NT2/D1 (cell line): ENCODE measurements around the gene TMEM258.
A peak's percentile ranks its signal among the peaks of the same experiment; 100 is the strongest.

Source experiments
- DNase-seq: peaks from one replicate; pipeline ENCODE4 v3.0.0-alpha.2; 2011; ENCODE audit warnings: low read depth, low spot score
- H3K27me3 ChIP-seq: 2 replicates; pipeline ENCODE4 v1.6.0; 2011; ENCODE audit warnings: mild to moderate bottlenecking; ENCODE audit not compliant: insufficient read length, insufficient read depth
- H3K36me3 ChIP-seq: 2 replicates; pipeline ENCODE4 v1.6.1; 2011; ENCODE audit warnings: mild to moderate bottlenecking, low read length, mixed read lengths; ENCODE audit not compliant: insufficient read depth, insufficient read length
- H3K4me1 ChIP-seq: 2 replicates; pipeline ENCODE4 v1.5.1; 2011; ENCODE audit not compliant: insufficient read depth, insufficient read length
- H3K4me3 ChIP-seq: 2 replicates; pipeline ENCODE4 v1.5.1; 2011; ENCODE audit warnings: low read depth; ENCODE audit not compliant: insufficient read length
- H3K9ac ChIP-seq: 2 replicates; pipeline ENCODE4 v1.6.0; 2011; ENCODE audit warnings: low read depth; ENCODE audit not compliant: insufficient read length
- H3K9me3 ChIP-seq: 2 replicates; pipeline ENCODE4 v1.5.1; 2011; ENCODE audit warnings: mild to moderate bottlenecking, low read length; ENCODE audit not compliant: insufficient read depth
- SUZ12 ChIP-seq: IDR thresholded peaks from 2 replicates; pipeline ENCODE4 v1.6.1; 2011; ENCODE audit not compliant: insufficient read length, insufficient read depth; ENCODE audit errors: extremely low read depth
- YY1 ChIP-seq: IDR thresholded peaks from 2 replicates; pipeline ENCODE4 v1.6.1; 2011; ENCODE audit not compliant: insufficient read length, insufficient read depth
- ZNF274 ChIP-seq: IDR thresholded peaks from 2 replicates; pipeline ENCODE4 v1.6.1; 2011; ENCODE audit warnings: mild to moderate bottlenecking, low read depth, low read length

TMEM258 gene

DNA sequence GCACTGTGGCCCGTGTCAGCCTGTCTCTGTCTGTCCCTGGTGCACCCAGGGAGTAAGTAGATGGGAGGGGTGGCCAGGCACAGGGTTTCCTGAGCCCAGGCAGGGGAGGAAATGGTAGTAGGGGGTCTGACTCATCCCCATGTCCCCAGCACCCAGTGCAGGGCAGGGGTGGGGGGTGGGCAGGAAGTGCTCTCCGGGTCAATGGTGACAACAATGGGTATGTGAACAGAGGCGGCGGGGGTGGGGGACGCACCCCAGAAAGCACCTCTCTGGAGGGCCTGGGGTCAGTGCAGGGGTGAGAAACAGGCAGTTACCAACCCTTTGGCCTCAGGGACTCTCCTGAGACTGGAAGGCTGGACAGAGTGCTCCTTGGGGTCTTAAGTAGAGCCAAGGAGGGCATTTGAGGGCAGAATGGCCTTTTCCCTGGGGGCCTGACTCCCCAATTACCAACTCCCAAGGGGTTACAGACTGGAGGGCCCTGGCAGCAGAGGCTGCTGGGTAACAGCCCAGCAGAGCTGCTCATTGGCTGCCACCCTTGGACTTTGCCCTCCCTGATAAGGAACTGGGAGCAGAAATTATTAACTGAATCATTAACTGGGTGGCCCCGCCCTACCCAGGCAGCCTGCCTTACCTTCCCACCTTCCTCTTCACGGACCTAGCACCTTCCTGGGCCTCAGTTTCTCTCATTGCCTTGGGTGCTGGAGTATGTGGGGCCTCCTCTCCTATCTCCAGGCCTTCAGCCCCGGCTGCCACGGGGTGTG is 35.8 kb downstream of the TMEM258 start:
- peaks cover 64% of the 10 kb centered on the region for H3K4me1 ChIP-seq
- no peak overlapping the region for H3K4me3 ChIP-seq
- no peaks in the 10 kb centered on the region for H3K9me3 ChIP-seq
- no peak overlapping the region for H3K9ac ChIP-seq
- TF ChIP-seq ZNF274 (no peak), SUZ12 (no peak), YY1 (no peak)
- no peak for DNase-seq
- H3K36me3 ChIP-seq = peaks cover 23% of the 10 kb centered on the region
- peaks cover 16% of the 10 kb centered on the region for H3K27me3 ChIP-seq

DNA sequence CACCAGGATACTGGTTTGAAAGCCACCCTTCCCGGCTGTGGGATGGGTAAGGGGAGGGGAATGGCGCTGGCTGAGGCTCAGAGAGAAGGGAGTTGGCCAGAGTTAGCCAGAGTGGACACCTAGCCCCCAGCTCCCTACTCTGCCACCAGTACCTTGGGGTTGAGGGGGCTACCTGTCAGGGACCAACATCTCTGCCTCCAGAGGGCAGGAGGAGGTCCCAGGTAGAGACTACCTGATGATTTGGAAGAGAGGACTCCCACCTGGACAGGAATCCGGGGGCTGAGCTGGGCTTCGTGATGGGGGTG is 36.3 kb downstream of the TMEM258 start:
- H3K36me3 ChIP-seq = peaks cover 23% of the 10 kb centered on the region
- peaks cover 17% of the 10 kb centered on the region for H3K27me3 ChIP-seq
- H3K4me1 ChIP-seq = peaks cover 61% of the 10 kb centered on the region
- TF ChIP-seq YY1 (no peak), SUZ12 (no peak), ZNF274 (no peak)
- H3K9ac ChIP-seq = no peak overlapping the region
- no peak overlapping the region for H3K4me3 ChIP-seq
- no peaks in the 10 kb centered on the region for H3K9me3 ChIP-seq
- DNase-seq = no peak

DNA sequence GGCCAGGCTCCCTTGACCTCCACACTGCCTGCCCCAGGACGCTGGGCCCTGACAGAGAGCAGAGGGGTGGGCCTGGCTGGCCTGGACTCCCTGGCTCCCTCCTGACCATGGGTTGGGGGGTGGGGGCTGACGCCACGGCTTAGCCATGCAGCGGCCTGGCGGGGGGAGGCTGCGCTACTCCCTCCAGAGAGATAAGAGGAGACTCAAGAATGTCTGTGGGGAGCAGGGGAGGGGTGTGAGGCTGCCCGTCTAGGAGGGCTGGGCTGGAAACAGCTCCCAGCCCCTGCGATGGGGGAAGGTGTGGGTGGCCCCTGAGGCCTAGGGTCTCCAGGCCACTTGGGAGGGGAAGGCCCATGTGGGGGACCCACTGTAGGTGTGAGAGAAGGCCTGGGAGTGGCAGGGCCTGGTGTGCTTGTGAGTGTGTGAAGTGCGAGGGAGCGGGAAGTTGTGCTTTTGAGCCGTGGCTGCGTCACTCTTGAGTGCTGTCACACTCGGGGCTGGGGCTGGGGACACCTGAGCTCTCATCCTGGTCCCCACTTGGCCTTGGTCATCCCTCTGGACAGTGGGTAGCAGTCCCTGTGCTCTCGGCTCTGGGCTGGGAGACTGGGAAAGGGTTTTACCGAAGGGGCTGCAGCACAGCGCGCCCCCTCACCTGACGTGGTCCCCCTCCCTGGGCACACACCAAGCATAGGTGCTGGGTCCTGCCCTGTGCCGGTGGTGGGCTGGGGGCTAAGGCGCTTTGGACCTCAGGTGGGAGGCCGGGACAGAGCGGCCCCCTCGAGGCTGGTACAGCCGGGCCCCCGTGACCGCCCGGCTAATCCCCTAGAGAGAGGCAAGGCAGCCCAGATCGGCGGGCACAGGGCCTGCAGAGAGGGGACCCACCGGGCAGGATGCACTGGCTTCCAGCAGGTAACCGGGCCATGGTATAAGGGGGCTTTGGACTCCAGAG is 37.6 kb downstream of the TMEM258 start:
- Histone ChIP-seq H3K4me3 (no peak overlapping the region), H3K36me3 (peaks cover 23% of the 10 kb centered on the region), H3K9me3 (no peaks in the 10 kb centered on the region), H3K27me3 (peaks cover 20% of the 10 kb centered on the region), H3K4me1 (peaks cover 60% of the 10 kb centered on the region), H3K9ac (peak overlapping the region; percentile 65)
- no peak for DNase-seq
- TF ChIP-seq ZNF274 (no peak), YY1 (no peak), SUZ12 (no peak)

DNA sequence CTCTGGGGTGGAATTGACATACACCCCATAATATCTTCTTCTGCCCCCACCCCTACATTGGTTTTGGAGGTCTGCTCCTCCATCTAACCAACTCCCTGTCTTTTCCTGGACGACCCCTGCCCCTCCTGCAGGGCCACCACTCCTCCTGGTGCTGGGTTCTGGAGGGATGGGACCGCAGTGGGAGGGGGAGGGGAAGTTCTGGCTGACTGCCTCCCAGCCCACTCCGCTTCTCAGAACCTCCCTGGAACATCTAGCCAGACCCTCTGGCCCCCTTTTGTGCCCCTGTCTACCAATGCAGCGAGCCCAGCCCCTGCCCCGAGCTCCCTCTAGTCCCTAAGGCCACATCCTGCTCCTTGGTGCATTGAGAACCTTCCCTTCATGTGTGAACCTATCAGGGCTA is 38.7 kb downstream of the TMEM258 start:
- H3K9ac ChIP-seq = peak overlapping the region; percentile 65
- H3K27me3 ChIP-seq = peaks cover 20% of the 10 kb centered on the region
- no peaks in the 10 kb centered on the region for H3K9me3 ChIP-seq
- H3K4me1 ChIP-seq = peaks cover 62% of the 10 kb centered on the region
- TF ChIP-seq ZNF274 (no peak), YY1 (no peak), SUZ12 (no peak)
- H3K4me3 ChIP-seq = peak overlapping the region; percentile 73
- DNase-seq = no peak
- peaks cover 19% of the 10 kb centered on the region for H3K36me3 ChIP-seq

DNA sequence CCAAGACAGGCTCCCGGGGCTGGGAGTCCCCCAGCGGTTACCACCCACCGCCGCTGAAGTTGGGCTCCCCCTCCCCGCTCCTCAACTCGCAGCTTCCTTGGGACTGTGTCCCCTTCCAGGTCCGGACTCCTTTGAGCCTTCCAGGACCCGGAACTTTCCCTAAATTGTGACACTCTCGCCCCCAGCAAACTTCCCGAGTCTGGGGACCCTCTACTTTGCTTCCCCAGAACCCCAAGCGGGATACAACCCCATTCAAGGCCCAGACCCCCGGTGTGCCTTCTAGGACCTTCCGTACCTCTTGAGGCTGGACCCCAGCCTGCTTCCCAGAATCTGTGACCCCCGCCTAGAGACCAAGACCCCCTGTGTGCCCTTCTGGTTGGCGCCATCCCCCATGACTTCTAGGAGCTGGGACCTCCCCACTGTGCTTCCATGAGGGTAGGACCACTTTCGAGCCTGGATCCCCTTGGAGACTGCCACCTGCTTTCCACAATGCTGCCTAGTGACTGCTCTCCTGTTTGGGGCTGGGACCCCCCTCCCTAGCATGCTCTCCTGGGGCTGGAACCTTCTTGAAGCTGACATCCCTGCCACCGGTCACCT is 39.4 kb downstream of the TMEM258 start:
- H3K4me1 ChIP-seq = peaks cover 63% of the 10 kb centered on the region
- peak overlapping the region; percentile 93 for H3K9ac ChIP-seq
- TF ChIP-seq SUZ12 (no peak), YY1 (no peak)
- peaks cover 20% of the 10 kb centered on the region for H3K27me3 ChIP-seq
- no peak for DNase-seq
- H3K9me3 ChIP-seq = no peaks in the 10 kb centered on the region
- H3K36me3 ChIP-seq = peaks cover 15% of the 10 kb centered on the region
- H3K4me3 ChIP-seq = peak overlapping the region; percentile 73

DNA sequence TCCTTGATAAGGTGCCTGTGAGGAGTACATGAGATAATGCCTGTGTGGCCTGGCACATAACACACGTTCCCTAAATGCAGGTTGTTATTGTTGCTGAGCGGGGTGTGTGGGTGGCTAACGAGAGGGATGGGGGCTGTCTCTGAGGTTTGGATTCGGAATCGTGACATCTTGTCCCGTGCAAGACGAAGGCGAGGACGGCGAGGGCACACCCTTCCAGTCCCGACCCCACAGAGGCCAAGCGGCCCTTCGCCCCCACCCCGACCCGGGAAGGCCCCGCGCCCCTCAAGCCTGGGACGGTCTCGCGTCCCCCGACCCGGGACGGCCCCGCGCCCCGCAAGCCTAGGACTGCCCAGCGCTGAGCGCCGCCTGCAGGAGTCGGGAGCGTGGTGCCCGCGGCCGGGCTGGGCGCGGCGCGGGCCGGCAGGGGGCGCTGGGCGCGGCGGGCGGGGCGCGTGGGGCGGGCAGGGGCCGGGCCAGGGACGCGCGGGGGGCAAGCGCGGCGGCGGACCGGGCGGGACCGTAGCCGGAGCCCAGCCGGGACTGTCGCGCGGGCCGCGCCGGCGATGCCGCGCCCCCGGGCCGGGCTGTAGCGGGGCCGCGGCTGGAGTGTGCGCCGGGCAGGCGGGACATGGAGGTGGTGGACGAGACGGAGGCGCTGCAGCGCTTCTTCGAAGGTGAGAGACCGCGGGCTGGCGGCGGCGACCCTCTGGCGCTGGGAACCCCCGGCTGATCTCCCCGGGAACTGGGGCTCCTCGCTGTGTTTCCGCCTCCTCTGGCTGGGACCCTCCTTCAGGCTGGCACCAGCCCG is 40.1 kb downstream of the TMEM258 start, which contains the start of gene MYRF:
Gene MYRF, plus strand, starts transcription at position 520 of the 808 bp plus-strand sequence. Its CDS starts 109 bp downstream, at position 629.
- Histone ChIP-seq H3K36me3 (peaks cover 12% of the 10 kb centered on the region), H3K9me3 (no peaks in the 10 kb centered on the region), H3K27me3 (peaks cover 20% of the 10 kb centered on the region), H3K4me3 (peak within 1 kb of the TSS; percentile 73), H3K4me1 (peaks cover 62% of the 10 kb centered on the region), H3K9ac (peak within 1 kb of the TSS; percentile 93)
- no peak for DNase-seq
- TF ChIP-seq SUZ12 (no peak), ZNF274 (no peak), YY1 (no peak)
